ENCODE results near the gene AFG3L2. TPM values are rescaled to one million over a fixed set of nuclear protein-coding genes. Genes with fewer than 3 reads are reported as not detected.

The AFG3L2 gene
- total and polyA plus RNA-seq, 4 donors = 22.5 to 55.4 (median 27.6) TPM

DNA sequence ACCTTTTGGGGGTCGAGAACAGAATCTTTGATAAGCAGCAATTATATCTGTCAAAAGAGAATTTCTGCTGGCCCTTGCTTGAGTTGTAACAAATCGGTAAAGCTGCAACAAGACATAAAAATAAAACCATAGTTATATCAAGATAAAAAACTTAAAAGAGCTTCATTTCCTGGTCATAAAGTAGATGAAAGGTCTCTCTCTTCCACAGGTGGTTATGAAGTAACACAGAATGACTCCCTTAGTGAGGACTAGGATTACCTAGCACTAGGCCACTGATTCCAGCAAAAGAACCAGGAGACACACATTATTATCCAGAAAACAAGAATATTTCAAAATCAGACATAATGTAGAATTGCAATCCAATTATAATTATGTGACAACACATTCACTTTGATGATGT, 5.4 kb downstream of the AFG3L2 start:
- no peak for DNase-seq (ENCODE audit: low spot score)
- TF ChIP-seq HNF4G (IDR thresholded peaks at IDR 0.05) (no peak), FOXA2 (IDR thresholded peaks at IDR 0.05) (no peak)
- TF ChIP-seq, protein P1, sequence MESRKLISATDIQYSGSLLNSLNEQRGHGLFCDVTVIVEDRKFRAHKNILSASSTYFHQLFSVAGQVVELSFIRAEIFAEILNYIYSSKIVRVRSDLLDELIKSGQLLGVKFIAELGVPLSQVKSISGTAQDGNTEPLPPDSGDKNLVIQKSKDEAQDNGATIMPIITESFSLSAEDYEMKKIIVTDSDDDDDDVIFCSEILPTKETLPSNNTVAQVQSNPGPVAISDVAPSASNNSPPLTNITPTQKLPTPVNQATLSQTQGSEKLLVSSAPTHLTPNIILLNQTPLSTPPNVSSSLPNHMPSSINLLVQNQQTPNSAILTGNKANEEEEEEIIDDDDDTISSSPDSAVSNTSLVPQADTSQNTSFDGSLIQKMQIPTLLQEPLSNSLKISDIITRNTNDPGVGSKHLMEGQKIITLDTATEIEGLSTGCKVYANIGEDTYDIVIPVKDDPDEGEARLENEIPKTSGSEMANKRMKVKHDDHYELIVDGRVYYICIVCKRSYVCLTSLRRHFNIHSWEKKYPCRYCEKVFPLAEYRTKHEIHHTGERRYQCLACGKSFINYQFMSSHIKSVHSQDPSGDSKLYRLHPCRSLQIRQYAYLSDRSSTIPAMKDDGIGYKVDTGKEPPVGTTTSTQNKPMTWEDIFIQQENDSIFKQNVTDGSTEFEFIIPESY (IDR thresholded peaks at IDR 0.05) = no peak
- TF ChIP-seq, protein P2, sequence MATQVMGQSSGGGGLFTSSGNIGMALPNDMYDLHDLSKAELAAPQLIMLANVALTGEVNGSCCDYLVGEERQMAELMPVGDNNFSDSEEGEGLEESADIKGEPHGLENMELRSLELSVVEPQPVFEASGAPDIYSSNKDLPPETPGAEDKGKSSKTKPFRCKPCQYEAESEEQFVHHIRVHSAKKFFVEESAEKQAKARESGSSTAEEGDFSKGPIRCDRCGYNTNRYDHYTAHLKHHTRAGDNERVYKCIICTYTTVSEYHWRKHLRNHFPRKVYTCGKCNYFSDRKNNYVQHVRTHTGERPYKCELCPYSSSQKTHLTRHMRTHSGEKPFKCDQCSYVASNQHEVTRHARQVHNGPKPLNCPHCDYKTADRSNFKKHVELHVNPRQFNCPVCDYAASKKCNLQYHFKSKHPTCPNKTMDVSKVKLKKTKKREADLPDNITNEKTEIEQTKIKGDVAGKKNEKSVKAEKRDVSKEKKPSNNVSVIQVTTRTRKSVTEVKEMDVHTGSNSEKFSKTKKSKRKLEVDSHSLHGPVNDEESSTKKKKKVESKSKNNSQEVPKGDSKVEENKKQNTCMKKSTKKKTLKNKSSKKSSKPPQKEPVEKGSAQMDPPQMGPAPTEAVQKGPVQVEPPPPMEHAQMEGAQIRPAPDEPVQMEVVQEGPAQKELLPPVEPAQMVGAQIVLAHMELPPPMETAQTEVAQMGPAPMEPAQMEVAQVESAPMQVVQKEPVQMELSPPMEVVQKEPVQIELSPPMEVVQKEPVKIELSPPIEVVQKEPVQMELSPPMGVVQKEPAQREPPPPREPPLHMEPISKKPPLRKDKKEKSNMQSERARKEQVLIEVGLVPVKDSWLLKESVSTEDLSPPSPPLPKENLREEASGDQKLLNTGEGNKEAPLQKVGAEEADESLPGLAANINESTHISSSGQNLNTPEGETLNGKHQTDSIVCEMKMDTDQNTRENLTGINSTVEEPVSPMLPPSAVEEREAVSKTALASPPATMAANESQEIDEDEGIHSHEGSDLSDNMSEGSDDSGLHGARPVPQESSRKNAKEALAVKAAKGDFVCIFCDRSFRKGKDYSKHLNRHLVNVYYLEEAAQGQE (IDR thresholded peaks at IDR 0.05) = no peak
- TF ChIP-seq, protein P3, sequence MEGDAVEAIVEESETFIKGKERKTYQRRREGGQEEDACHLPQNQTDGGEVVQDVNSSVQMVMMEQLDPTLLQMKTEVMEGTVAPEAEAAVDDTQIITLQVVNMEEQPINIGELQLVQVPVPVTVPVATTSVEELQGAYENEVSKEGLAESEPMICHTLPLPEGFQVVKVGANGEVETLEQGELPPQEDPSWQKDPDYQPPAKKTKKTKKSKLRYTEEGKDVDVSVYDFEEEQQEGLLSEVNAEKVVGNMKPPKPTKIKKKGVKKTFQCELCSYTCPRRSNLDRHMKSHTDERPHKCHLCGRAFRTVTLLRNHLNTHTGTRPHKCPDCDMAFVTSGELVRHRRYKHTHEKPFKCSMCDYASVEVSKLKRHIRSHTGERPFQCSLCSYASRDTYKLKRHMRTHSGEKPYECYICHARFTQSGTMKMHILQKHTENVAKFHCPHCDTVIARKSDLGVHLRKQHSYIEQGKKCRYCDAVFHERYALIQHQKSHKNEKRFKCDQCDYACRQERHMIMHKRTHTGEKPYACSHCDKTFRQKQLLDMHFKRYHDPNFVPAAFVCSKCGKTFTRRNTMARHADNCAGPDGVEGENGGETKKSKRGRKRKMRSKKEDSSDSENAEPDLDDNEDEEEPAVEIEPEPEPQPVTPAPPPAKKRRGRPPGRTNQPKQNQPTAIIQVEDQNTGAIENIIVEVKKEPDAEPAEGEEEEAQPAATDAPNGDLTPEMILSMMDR (IDR thresholded peaks at IDR 0.05; ENCODE audit: low read depth, low read length, missing input control) = no peak
- WGBS = 86% methylated on average over 2 of the region's 2 CpGs
- H3K27ac ChIP-seq (ENCODE audit: low read depth in 1 of 2, low read length in 2 of 2) = no peak overlapping the region
- no peak overlapping the region for H3K9ac ChIP-seq (ENCODE audit: low read depth in 1 of 2, low read length in 2 of 2)
- no peak overlapping the region for H3K4me3 ChIP-seq (ENCODE audit: low read depth in 1 of 3, low read length in 3 of 3)
- H3K27me3 ChIP-seq (ENCODE audit: control insufficient read depth in 4 of 4, insufficient read depth in 4 of 4, low read length in 3 of 4) = no peaks in the 10 kb centered on the region
- H3K4me1 ChIP-seq (ENCODE audit: control insufficient read depth in 4 of 4, insufficient read depth in 4 of 4, low read length in 3 of 4) = peaks cover 2 to 21% (median 14%) of the 10 kb centered on the region in 4 donors
- peaks cover 6 to 16% (median 14%) of the 10 kb centered on the region in 4 donors for H3K36me3 ChIP-seq (ENCODE audit: control insufficient read depth in 4 of 4, insufficient read depth in 3 of 4, low read depth in 1 of 4, low read length in 3 of 4)
- no peaks in the 10 kb centered on the region for H3K9me3 ChIP-seq (ENCODE audit: control insufficient read depth in 4 of 4, low read length in 3 of 4)

DNA sequence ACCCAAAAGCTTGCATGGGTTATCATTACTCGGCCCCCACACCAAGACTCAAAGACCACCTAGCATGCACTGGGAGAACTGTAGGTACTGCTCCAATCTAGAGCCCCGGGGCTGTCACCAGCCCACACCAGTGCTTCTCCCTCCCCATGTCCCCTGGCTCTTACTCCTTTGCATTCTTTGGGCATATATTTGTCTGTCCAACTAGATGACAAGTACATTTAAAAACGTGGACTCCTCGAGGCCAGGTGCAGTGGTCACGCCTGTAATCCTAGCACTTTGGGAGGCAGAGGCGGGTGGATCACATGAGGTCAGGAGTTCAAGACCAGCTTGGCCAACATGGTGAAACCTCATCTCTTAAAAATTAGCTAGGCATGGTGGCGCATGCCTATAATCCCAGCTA, 7.8 kb downstream of the AFG3L2 start:
- Histone ChIP-seq H3K27ac (ENCODE audit: low read depth in 1 of 2, low read length in 2 of 2) (no peak overlapping the region), H3K4me1 (ENCODE audit: control insufficient read depth in 4 of 4, insufficient read depth in 4 of 4, low read length in 3 of 4) (peaks cover 0 to 10% (median 7%) of the 10 kb centered on the region in 4 donors), H3K9me3 (ENCODE audit: control insufficient read depth in 4 of 4, low read length in 3 of 4) (no peaks in the 10 kb centered on the region), H3K27me3 (ENCODE audit: control insufficient read depth in 4 of 4, insufficient read depth in 4 of 4, low read length in 3 of 4) (no peaks in the 10 kb centered on the region), H3K36me3 (ENCODE audit: control insufficient read depth in 4 of 4, insufficient read depth in 3 of 4, low read depth in 1 of 4, low read length in 3 of 4) (peaks cover 6 to 36% (median 26%) of the 10 kb centered on the region in 4 donors), H3K4me3 (ENCODE audit: low read depth in 1 of 3, low read length in 3 of 3) (no peak overlapping the region), H3K9ac (ENCODE audit: low read depth in 1 of 2, low read length in 2 of 2) (no peak overlapping the region)
- 91% methylated on average over 7 of the region's 7 CpGs for WGBS
- DNase-seq (ENCODE audit: low spot score) = no peak
- TF ChIP-seq HNF4A (conservative IDR thresholded peaks at IDR 0.05) (no peak), HNF4G (IDR thresholded peaks at IDR 0.05) (no peak), RXRA (IDR thresholded peaks at IDR 0.05) (no peak), GABPA (IDR thresholded peaks at IDR 0.05 in 1 of 2, conservative IDR thresholded peaks at IDR 0.05 in 1 of 2) (no peak), FOXA1 (IDR thresholded peaks at IDR 0.05) (no peak), TAF1 (conservative IDR thresholded peaks at IDR 0.05) (no peak), JUND (IDR thresholded peaks at IDR 0.05) (no peak), EGR1 (IDR thresholded peaks at IDR 0.05; ENCODE audit: low read depth in 2 of 2) (no peak), SP1 (IDR thresholded peaks at IDR 0.05) (no peak)
- TF ChIP-seq, protein P1 (IDR thresholded peaks at IDR 0.05) = no peak
- TF ChIP-seq, protein P2 (IDR thresholded peaks at IDR 0.05) = no peak
- TF ChIP-seq, protein P3 (IDR thresholded peaks at IDR 0.05; ENCODE audit: low read depth, low read length, missing input control) = no peak
- TF ChIP-seq, protein P4, sequence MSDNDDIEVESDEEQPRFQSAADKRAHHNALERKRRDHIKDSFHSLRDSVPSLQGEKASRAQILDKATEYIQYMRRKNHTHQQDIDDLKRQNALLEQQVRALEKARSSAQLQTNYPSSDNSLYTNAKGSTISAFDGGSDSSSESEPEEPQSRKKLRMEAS (IDR thresholded peaks at IDR 0.05) = no peak
- TF ChIP-seq, protein P5, sequence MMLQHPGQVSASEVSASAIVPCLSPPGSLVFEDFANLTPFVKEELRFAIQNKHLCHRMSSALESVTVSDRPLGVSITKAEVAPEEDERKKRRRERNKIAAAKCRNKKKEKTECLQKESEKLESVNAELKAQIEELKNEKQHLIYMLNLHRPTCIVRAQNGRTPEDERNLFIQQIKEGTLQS (IDR thresholded peaks at IDR 0.05) = no peak
